Measurements from ENCODE around the gene CABCOCO1.
"Not testable (repeated sequence)": the region's sequence is repeated elsewhere in the genome, so short reads cannot be mapped to it uniquely, and the experiment has no call there.

CABCOCO1 gene

GRCh38 chr10:61684894-61685507 lies 22.3 kb downstream of the CABCOCO1 start:
- H3K27ac ChIP-seq (ENCODE audit: low read length): no peak overlapping the region
- H3K9ac ChIP-seq (ENCODE audit: low read length in 2 of 2): no peak overlapping the region
- no peak overlapping the region for H3K4me3 ChIP-seq (ENCODE audit: low read length in 2 of 2)
- no peaks in the 10 kb centered on the region for H3K36me3 ChIP-seq (ENCODE audit: control insufficient read depth in 2 of 2, insufficient read depth in 2 of 2, low read length in 2 of 2)
- H3K4me1 ChIP-seq (ENCODE audit: control insufficient read depth, insufficient read depth, low read length): no peaks in the 10 kb centered on the region
- H3K27me3 ChIP-seq (ENCODE audit: control insufficient read depth in 1 of 2, insufficient read depth in 2 of 2, low read length in 2 of 2): no peaks in the 10 kb centered on the region
- H3K9me3 ChIP-seq (ENCODE audit: control insufficient read depth in 2 of 2, low read length in 2 of 2): no peaks in the 10 kb centered on the region

DNA sequence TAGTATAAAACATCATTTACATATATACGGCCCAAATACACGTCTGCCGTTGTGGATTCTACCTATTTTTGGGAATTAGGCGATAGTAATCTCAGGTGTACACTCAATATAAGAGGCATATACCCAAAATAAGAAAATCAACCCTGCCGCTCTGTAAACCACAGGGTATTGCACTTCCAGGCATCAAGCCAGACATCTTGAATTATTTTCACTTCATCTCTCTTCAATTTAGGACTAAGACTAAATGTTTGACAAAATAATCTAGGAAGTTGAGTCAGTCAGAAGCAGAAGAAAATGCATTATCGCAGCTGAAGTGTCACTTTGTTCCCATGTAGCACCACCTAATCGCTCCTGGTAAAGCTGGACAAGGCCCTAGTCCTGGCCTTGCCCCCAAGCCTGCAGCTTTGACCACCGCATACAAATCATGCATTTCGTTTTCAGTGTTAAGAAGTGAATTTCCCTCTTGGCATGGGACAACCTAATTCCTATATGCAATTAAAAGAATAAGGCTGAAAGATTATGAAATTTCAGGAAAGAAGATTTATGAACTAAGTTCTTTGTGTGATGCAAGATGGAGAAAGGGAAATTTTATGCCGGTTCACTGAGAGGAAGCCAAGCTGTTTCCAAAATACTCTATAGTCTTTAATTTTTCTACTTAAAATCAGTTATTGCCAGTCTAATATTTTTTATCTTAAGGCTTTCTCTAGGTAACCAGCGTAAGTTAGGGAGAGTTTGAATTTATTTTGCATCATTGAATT lies 26.0 kb downstream of the CABCOCO1 start:
- no peak overlapping the region for H3K27ac ChIP-seq (ENCODE audit: low read length)
- H3K9me3 ChIP-seq (ENCODE audit: control insufficient read depth in 2 of 2, low read length in 2 of 2): no peaks in the 10 kb centered on the region
- H3K36me3 ChIP-seq (ENCODE audit: control insufficient read depth in 2 of 2, insufficient read depth in 2 of 2, low read length in 2 of 2): no peaks in the 10 kb centered on the region
- no peaks in the 10 kb centered on the region for H3K4me1 ChIP-seq (ENCODE audit: control insufficient read depth, insufficient read depth, low read length)
- no peaks in the 10 kb centered on the region for H3K27me3 ChIP-seq (ENCODE audit: control insufficient read depth in 1 of 2, insufficient read depth in 2 of 2, low read length in 2 of 2)
- H3K9ac ChIP-seq (ENCODE audit: low read length in 2 of 2): no peak overlapping the region
- H3K4me3 ChIP-seq (ENCODE audit: low read length in 2 of 2): no peak overlapping the region

GRCh38 chr10:61691667-61692066 lies 28.9 kb downstream of the CABCOCO1 start:
- not testable (repeated sequence) for H3K27me3 ChIP-seq (ENCODE audit: control insufficient read depth in 1 of 2, insufficient read depth in 2 of 2, low read length in 2 of 2); H3K9ac ChIP-seq (ENCODE audit: low read length in 2 of 2); H3K4me3 ChIP-seq (ENCODE audit: low read length in 2 of 2); H3K9me3 ChIP-seq (ENCODE audit: control insufficient read depth in 2 of 2, low read length in 2 of 2); H3K36me3 ChIP-seq (ENCODE audit: control insufficient read depth in 2 of 2, insufficient read depth in 2 of 2, low read length in 2 of 2); H3K27ac ChIP-seq (ENCODE audit: low read length); H3K4me1 ChIP-seq (ENCODE audit: control insufficient read depth, insufficient read depth, low read length)

GRCh38 chr10:61692447-61693010 lies 29.8 kb downstream of the CABCOCO1 start:
- H3K9ac ChIP-seq (ENCODE audit: low read length in 2 of 2): no peak overlapping the region
- no peaks in the 10 kb centered on the region for H3K27me3 ChIP-seq (ENCODE audit: control insufficient read depth in 1 of 2, insufficient read depth in 2 of 2, low read length in 2 of 2)
- H3K9me3 ChIP-seq (ENCODE audit: control insufficient read depth in 2 of 2, low read length in 2 of 2): no peaks in the 10 kb centered on the region
- no peaks in the 10 kb centered on the region for H3K36me3 ChIP-seq (ENCODE audit: control insufficient read depth in 2 of 2, insufficient read depth in 2 of 2, low read length in 2 of 2)
- no peaks in the 10 kb centered on the region for H3K4me1 ChIP-seq (ENCODE audit: control insufficient read depth, insufficient read depth, low read length)
- H3K27ac ChIP-seq (ENCODE audit: low read length): no peak overlapping the region
- no peak overlapping the region for H3K4me3 ChIP-seq (ENCODE audit: low read length in 2 of 2)

- H3K4me1 ChIP-seq (ENCODE audit: control insufficient read depth, insufficient read depth, low read length): no peaks in the 10 kb centered on the region
- no peak overlapping the region for H3K27ac ChIP-seq (ENCODE audit: low read length)
- H3K27me3 ChIP-seq (ENCODE audit: control insufficient read depth in 1 of 2, insufficient read depth in 2 of 2, low read length in 2 of 2): no peaks in the 10 kb centered on the region
- no peak overlapping the region for H3K4me3 ChIP-seq (ENCODE audit: low read length in 2 of 2)
- no peaks in the 10 kb centered on the region for H3K36me3 ChIP-seq (ENCODE audit: control insufficient read depth in 2 of 2, insufficient read depth in 2 of 2, low read length in 2 of 2)
- no peaks in the 10 kb centered on the region for H3K9me3 ChIP-seq (ENCODE audit: control insufficient read depth in 2 of 2, low read length in 2 of 2)
- H3K9ac ChIP-seq (ENCODE audit: low read length in 2 of 2): no peak overlapping the region
Measured at GRCh38 chr10:61698968-61699655, 36.4 kb downstream of the CABCOCO1 start.

DNA sequence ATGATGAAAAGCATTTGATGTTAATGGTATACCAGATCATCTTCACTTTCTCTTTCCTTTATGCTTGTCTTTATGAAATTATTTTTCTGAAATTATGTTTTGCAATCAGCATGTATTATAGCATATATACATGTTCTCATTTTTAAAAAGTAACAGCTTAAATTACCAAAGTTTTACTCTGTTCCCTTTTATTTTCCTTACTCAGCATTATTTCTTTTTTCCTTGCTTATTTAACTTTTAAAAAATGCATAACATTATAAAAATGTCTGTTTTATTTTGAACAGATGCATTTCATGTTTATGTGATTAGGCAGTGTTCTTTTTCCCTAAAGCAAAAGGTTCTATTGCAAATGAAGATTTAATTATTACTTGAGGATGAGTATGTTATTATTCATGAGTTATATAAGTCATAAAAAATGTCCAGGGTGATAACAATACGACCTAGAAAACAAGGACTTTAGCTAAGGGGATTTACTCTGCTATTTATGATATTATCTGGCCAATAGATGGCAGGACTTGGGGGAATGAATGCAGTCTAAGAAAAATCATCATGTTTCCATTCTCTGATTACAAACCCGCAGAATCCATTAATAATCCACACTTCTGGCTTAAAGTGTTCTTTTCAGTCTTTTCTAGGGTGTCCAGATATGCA lies 38.5 kb downstream of the CABCOCO1 start:
- Histone ChIP-seq H3K4me3 (ENCODE audit: low read length in 2 of 2) (no peak overlapping the region), H3K9ac (ENCODE audit: low read length in 2 of 2) (no peak overlapping the region), H3K36me3 (ENCODE audit: control insufficient read depth in 2 of 2, insufficient read depth in 2 of 2, low read length in 2 of 2) (no peaks in the 10 kb centered on the region), H3K9me3 (ENCODE audit: control insufficient read depth in 2 of 2, low read length in 2 of 2) (no peaks in the 10 kb centered on the region), H3K27ac (ENCODE audit: low read length) (no peak overlapping the region), H3K4me1 (ENCODE audit: control insufficient read depth, insufficient read depth, low read length) (no peaks in the 10 kb centered on the region), H3K27me3 (ENCODE audit: control insufficient read depth in 1 of 2, insufficient read depth in 2 of 2, low read length in 2 of 2) (no peaks in the 10 kb centered on the region)

GRCh38 chr10:61701706-61702105 lies 39.0 kb downstream of the CABCOCO1 start:
- no peak overlapping the region for H3K27ac ChIP-seq (ENCODE audit: low read length)
- no peak overlapping the region for H3K4me3 ChIP-seq (ENCODE audit: low read length in 2 of 2)
- no peaks in the 10 kb centered on the region for H3K36me3 ChIP-seq (ENCODE audit: control insufficient read depth in 2 of 2, insufficient read depth in 2 of 2, low read length in 2 of 2)
- H3K9ac ChIP-seq (ENCODE audit: low read length in 2 of 2): no peak overlapping the region
- no peaks in the 10 kb centered on the region for H3K4me1 ChIP-seq (ENCODE audit: control insufficient read depth, insufficient read depth, low read length)
- H3K27me3 ChIP-seq (ENCODE audit: control insufficient read depth in 1 of 2, insufficient read depth in 2 of 2, low read length in 2 of 2): no peaks in the 10 kb centered on the region
- H3K9me3 ChIP-seq (ENCODE audit: control insufficient read depth in 2 of 2, low read length in 2 of 2): no peaks in the 10 kb centered on the region

- Histone ChIP-seq H3K4me3 (ENCODE audit: low read length in 2 of 2) (no peak overlapping the region), H3K27ac (ENCODE audit: low read length) (no peak overlapping the region), H3K27me3 (ENCODE audit: control insufficient read depth in 1 of 2, insufficient read depth in 2 of 2, low read length in 2 of 2) (no peaks in the 10 kb centered on the region), H3K9ac (ENCODE audit: low read length in 2 of 2) (no peak overlapping the region), H3K4me1 (ENCODE audit: control insufficient read depth, insufficient read depth, low read length) (no peaks in the 10 kb centered on the region), H3K36me3 (ENCODE audit: control insufficient read depth in 2 of 2, insufficient read depth in 2 of 2, low read length in 2 of 2) (no peaks in the 10 kb centered on the region), H3K9me3 (ENCODE audit: control insufficient read depth in 2 of 2, low read length in 2 of 2) (no peaks in the 10 kb centered on the region)
Measured at GRCh38 chr10:61702584-61702983, 39.9 kb downstream of the CABCOCO1 start.

DNA sequence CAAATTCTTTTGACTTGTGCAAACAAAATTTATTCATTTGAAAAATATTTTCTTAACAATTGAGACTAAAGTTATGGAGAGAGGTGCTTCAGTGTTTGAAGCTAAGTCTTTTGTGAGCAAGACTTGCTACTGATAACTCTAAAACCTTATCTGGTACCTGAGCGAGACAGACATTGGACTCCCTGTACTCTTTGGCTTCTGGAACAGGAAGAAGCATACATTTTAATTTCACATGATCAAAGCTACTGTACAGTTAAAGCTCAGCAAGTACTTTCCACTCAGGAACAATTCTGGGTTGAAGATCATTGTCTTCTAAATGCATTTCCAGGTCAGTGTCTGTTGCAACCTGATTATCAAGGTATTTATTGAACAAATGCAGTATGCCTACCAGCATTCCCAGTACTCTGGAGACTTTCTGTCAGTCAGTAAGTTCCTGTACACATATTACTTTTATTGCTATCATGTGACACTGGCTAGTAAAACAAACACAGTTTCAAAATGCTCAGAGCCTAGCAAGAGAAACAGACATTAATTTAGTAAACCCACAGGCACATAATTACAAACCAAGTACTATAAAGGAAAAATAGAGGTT lies 42.4 kb downstream of the CABCOCO1 start:
- no peak overlapping the region for H3K9ac ChIP-seq (ENCODE audit: low read length in 2 of 2)
- no peak overlapping the region for H3K4me3 ChIP-seq (ENCODE audit: low read length in 2 of 2)
- no peaks in the 10 kb centered on the region for H3K9me3 ChIP-seq (ENCODE audit: control insufficient read depth in 2 of 2, low read length in 2 of 2)
- H3K4me1 ChIP-seq (ENCODE audit: control insufficient read depth, insufficient read depth, low read length): no peaks in the 10 kb centered on the region
- H3K36me3 ChIP-seq (ENCODE audit: control insufficient read depth in 2 of 2, insufficient read depth in 2 of 2, low read length in 2 of 2): no peaks in the 10 kb centered on the region
- no peaks in the 10 kb centered on the region for H3K27me3 ChIP-seq (ENCODE audit: control insufficient read depth in 1 of 2, insufficient read depth in 2 of 2, low read length in 2 of 2)
- H3K27ac ChIP-seq (ENCODE audit: low read length): no peak overlapping the region

GRCh38 chr10:61708846-61709245 lies 46.1 kb downstream of the CABCOCO1 start:
- Histone ChIP-seq H3K4me3 (ENCODE audit: low read length in 2 of 2) (no peak overlapping the region), H3K9me3 (ENCODE audit: control insufficient read depth in 2 of 2, low read length in 2 of 2) (no peaks in the 10 kb centered on the region), H3K36me3 (ENCODE audit: control insufficient read depth in 2 of 2, insufficient read depth in 2 of 2, low read length in 2 of 2) (no peaks in the 10 kb centered on the region), H3K27ac (ENCODE audit: low read length) (no peak overlapping the region), H3K4me1 (ENCODE audit: control insufficient read depth, insufficient read depth, low read length) (no peaks in the 10 kb centered on the region), H3K27me3 (ENCODE audit: control insufficient read depth in 1 of 2, insufficient read depth in 2 of 2, low read length in 2 of 2) (no peaks in the 10 kb centered on the region), H3K9ac (ENCODE audit: low read length in 2 of 2) (no peak overlapping the region)
